IMR-90 (cell line): ENCODE measurements around the gene RIMS3.

ENCODE experiments used
- BHLHE40 ChIP-seq: fragments of 150-350 bp; IDR thresholded peaks from 2 replicates; pipeline ENCODE4 v1.6.1; 2016; ENCODE audit warnings: mild to moderate bottlenecking, low read depth, low read length
- CEBPB ChIP-seq: IDR thresholded peaks from 2 replicates; pipeline ENCODE4 v1.6.1; 2012; ENCODE audit warnings: low read depth, low read length, improper control_type of control experiment
- CTCF ChIP-seq: conservative IDR thresholded peaks from 2 replicates; pipeline ENCODE4 v1.5.1; 2012; ENCODE audit warnings: mild to moderate bottlenecking, low read depth, low read length, improper control_type of control experiment
- FOS ChIP-seq: fragments of 150-350 bp; IDR thresholded peaks from 2 replicates; pipeline ENCODE4 v1.6.1; 2016; ENCODE audit warnings: low read depth, low read length
- MAFK ChIP-seq: IDR thresholded peaks from 2 replicates; pipeline ENCODE4 v1.6.1; 2012; ENCODE audit warnings: low read depth, low read length, improper control_type of control experiment
- MAZ ChIP-seq: IDR thresholded peaks from 2 replicates; pipeline ENCODE4 v1.6.1; 2012; ENCODE audit warnings: low read depth, mild to moderate bottlenecking, low read length, improper control_type of control experiment, moderate library complexity, borderline replicate concordance
- POLR2A ChIP-seq: IDR thresholded peaks from 2 replicates; pipeline ENCODE4 v1.6.1; 2012; ENCODE audit warnings: mild to moderate bottlenecking, low read depth, low read length
- RAD21 ChIP-seq: IDR thresholded peaks from 2 replicates; pipeline ENCODE4 v1.6.1; 2012; ENCODE audit warnings: low read length, improper control_type of control experiment
- RCOR1 ChIP-seq: IDR thresholded peaks from 2 replicates; pipeline ENCODE4 v1.6.1; 2012; ENCODE audit warnings: mild to moderate bottlenecking, low read length, improper control_type of control experiment; ENCODE audit not compliant: insufficient replicate concordance
- RFX5 ChIP-seq: IDR thresholded peaks from 2 replicates; pipeline ENCODE4 v1.8.0; 2012; ENCODE audit warnings: low read depth, mild to moderate bottlenecking, low read length, moderate library complexity
- SMC3 ChIP-seq: fragments of 150-350 bp; IDR thresholded peaks from 2 replicates; pipeline ENCODE4 v1.6.1; 2016; ENCODE audit warnings: low read depth, mild to moderate bottlenecking, antibody characterized with exemption, low read length, moderate library complexity
- USF2 ChIP-seq: fragments of 150-350 bp; IDR thresholded peaks from 2 replicates; pipeline ENCODE4 v1.6.1; 2017; ENCODE audit warnings: mild to moderate bottlenecking, antibody characterized with exemption, low read length, low read depth

- TF ChIP-seq RAD21: no peak
- no peak for TF ChIP-seq CTCF
- no peak for TF ChIP-seq BHLHE40
- TF ChIP-seq RCOR1: no peak
- TF ChIP-seq POLR2A: no peak
- TF ChIP-seq SMC3: no peak
- no peak for TF ChIP-seq USF2
- TF ChIP-seq RFX5: no peak
- TF ChIP-seq CEBPB: no peak
- no peak for TF ChIP-seq MAFK
- no peak for TF ChIP-seq FOS
- no peak for TF ChIP-seq MAZ
Measured at GRCh38 chr1:40620586-40621210, 44.8 kb downstream of the RIMS3 start.
